ENCODE data around the gene ERFL.

DNA sequence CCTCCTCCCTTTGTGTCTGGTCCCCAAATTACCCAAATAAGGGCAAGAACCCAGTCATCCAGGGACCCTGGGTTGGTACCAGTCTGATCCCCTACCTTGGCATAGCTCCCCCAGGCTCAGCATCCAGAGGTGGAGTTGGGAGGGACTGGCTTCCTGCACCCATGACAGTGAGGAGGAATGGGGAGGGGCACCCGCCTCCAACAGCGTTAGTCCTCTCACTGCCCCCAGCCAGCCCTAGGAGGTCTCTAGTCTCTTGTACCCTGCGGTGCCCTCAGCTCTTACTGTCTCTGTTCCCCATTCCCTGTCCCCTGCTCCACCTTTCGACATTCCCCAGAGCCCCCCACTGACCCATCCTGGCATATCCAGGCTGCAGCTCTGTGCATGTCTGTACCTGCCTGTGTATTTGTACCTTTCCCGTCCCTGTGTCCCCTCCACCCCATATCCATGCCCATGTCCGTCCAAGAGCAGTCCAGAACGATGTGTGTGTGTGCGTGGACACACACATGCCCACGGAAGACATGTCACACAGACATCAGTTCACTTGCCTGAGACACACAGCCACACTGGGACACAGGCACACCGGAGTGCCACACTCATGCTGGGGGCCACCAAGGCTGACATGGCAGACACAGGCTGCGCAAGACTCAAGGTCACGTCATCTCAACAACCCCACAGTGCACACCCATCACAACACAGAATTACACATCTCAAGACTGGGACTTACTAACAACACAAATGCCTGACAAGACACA, 17.8 kb downstream of the ERFL start:
- no peak for TF ChIP-seq POLR2AphosphoS5 (IDR thresholded peaks at IDR 0.05; ENCODE audit: insufficient read depth in 1 of 2, low read depth in 1 of 2)
- TF ChIP-seq, protein P1, sequence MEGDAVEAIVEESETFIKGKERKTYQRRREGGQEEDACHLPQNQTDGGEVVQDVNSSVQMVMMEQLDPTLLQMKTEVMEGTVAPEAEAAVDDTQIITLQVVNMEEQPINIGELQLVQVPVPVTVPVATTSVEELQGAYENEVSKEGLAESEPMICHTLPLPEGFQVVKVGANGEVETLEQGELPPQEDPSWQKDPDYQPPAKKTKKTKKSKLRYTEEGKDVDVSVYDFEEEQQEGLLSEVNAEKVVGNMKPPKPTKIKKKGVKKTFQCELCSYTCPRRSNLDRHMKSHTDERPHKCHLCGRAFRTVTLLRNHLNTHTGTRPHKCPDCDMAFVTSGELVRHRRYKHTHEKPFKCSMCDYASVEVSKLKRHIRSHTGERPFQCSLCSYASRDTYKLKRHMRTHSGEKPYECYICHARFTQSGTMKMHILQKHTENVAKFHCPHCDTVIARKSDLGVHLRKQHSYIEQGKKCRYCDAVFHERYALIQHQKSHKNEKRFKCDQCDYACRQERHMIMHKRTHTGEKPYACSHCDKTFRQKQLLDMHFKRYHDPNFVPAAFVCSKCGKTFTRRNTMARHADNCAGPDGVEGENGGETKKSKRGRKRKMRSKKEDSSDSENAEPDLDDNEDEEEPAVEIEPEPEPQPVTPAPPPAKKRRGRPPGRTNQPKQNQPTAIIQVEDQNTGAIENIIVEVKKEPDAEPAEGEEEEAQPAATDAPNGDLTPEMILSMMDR (IDR thresholded peaks at IDR 0.05) = no peak
- no peak for TF ChIP-seq POLR2A (IDR thresholded peaks at IDR 0.05)
